Skeletal muscle satellite cell (primary cell): Measurements from ENCODE around the gene SNTB2.
A peak's percentile ranks its signal among the peaks of the same experiment; 100 is the strongest.

Experiments
- H3K27me3 ChIP-seq: 2 replicates; pipeline ENCODE4 v1.7.0; 2013; ENCODE audit warnings: low read length; ENCODE audit not compliant: control insufficient read depth, insufficient read depth
- H3K36me3 ChIP-seq: 2 replicates; pipeline ENCODE4 v1.7.0; 2013; ENCODE audit warnings: mild to moderate bottlenecking, control low read depth, low read length; ENCODE audit not compliant: insufficient read depth
- H3K4me1 ChIP-seq: 2 replicates; pipeline ENCODE4 v1.7.0; 2013; ENCODE audit warnings: low read length; ENCODE audit not compliant: control insufficient read depth, insufficient read depth
- H3K4me2 ChIP-seq: 2 replicates; pipeline ENCODE4 v1.7.0; 2013; ENCODE audit warnings: mild to moderate bottlenecking, low read length
- H3K4me3 ChIP-seq: 2 replicates; pipeline ENCODE4 v1.7.0; 2013; ENCODE audit warnings: low read length
- H3K9ac ChIP-seq: 2 replicates; pipeline ENCODE4 v1.7.0; 2013; ENCODE audit warnings: mild to moderate bottlenecking, low read depth, low read length, moderate library complexity
- H3K9me3 ChIP-seq: replicated peaks from 2 replicates; pipeline ENCODE4 v1.7.0; 2013; ENCODE audit warnings: mild to moderate bottlenecking, control low read depth, low read length

Gene SNTB2

GRCh38 chr16:69323415-69323814 is 136.5 kb downstream of the SNTB2 start:
- Histone ChIP-seq H3K9ac (no peak overlapping the region), H3K4me2 (no peak overlapping the region), H3K4me3 (no peak overlapping the region), H3K36me3 (peaks cover 86% of the 10 kb centered on the region), H3K9me3 (no peaks in the 10 kb centered on the region), H3K27me3 (no peaks in the 10 kb centered on the region), H3K4me1 (peaks cover 14% of the 10 kb centered on the region)

GRCh38 chr16:69324013-69324531 is 137.1 kb downstream of the SNTB2 start:
- H3K4me3 ChIP-seq, result no peak overlapping the region
- no peaks in the 10 kb centered on the region for H3K9me3 ChIP-seq
- H3K27me3 ChIP-seq, result no peaks in the 10 kb centered on the region
- H3K9ac ChIP-seq, result no peak overlapping the region
- H3K4me1 ChIP-seq, result peaks cover 21% of the 10 kb centered on the region
- H3K4me2 ChIP-seq, result no peak overlapping the region
- peaks cover 79% of the 10 kb centered on the region for H3K36me3 ChIP-seq

- Histone ChIP-seq H3K4me1 (peaks cover 27% of the 10 kb centered on the region), H3K36me3 (peaks cover 73% of the 10 kb centered on the region), H3K9me3 (no peaks in the 10 kb centered on the region), H3K4me2 (no peak overlapping the region), H3K9ac (no peak overlapping the region), H3K4me3 (no peak overlapping the region), H3K27me3 (no peaks in the 10 kb centered on the region)
These were observed 137.8 kb downstream of the SNTB2 start for GRCh38 chr16:69324585-69325253.

GRCh38 chr16:69325784-69326171 is 138.8 kb downstream of the SNTB2 start:
- no peaks in the 10 kb centered on the region for H3K9me3 ChIP-seq
- H3K4me1 ChIP-seq, result peaks cover 29% of the 10 kb centered on the region
- peaks cover 62% of the 10 kb centered on the region for H3K36me3 ChIP-seq

GRCh38 chr16:69326172-69326873 is 139.4 kb downstream of the SNTB2 start:
- Histone ChIP-seq H3K9ac (no peak overlapping the region), H3K4me3 (no peak overlapping the region), H3K4me1 (peaks cover 32% of the 10 kb centered on the region), H3K27me3 (no peaks in the 10 kb centered on the region), H3K4me2 (peak overlapping the region; percentile 53), H3K9me3 (no peaks in the 10 kb centered on the region), H3K36me3 (peaks cover 57% of the 10 kb centered on the region)

More at GRCh38 chr16:69325784-69326171, 138.8 kb downstream of the SNTB2 start:
- H3K9ac ChIP-seq, result no peak overlapping the region
- H3K27me3 ChIP-seq, result no peaks in the 10 kb centered on the region
- H3K4me2 ChIP-seq, result no peak overlapping the region
- no peak overlapping the region for H3K4me3 ChIP-seq

- Histone ChIP-seq H3K9me3 (no peaks in the 10 kb centered on the region), H3K36me3 (peaks cover 48% of the 10 kb centered on the region), H3K4me3 (no peak overlapping the region), H3K27me3 (no peaks in the 10 kb centered on the region), H3K9ac (peak overlapping the region; percentile 42), H3K4me2 (peak overlapping the region; percentile 99), H3K4me1 (peaks cover 32% of the 10 kb centered on the region)
These were observed 140.8 kb downstream of the SNTB2 start for GRCh38 chr16:69327585-69328310.

- Histone ChIP-seq H3K4me1 (peaks cover 32% of the 10 kb centered on the region), H3K4me2 (peak overlapping the region; percentile 99), H3K27me3 (no peaks in the 10 kb centered on the region), H3K4me3 (peak overlapping the region; percentile 92), H3K9me3 (no peaks in the 10 kb centered on the region), H3K36me3 (peaks cover 45% of the 10 kb centered on the region), H3K9ac (peak overlapping the region; percentile 92)
These were observed 141.9 kb downstream of the SNTB2 start for GRCh38 chr16:69328854-69329316.

GRCh38 chr16:69329369-69330285 is 142.7 kb downstream of the SNTB2 start:
- no peaks in the 10 kb centered on the region for H3K9me3 ChIP-seq
- peak overlapping the region; percentile 92 for H3K4me3 ChIP-seq
- H3K9ac ChIP-seq, result peak overlapping the region; percentile 92
- peaks cover 32% of the 10 kb centered on the region for H3K4me1 ChIP-seq
- H3K27me3 ChIP-seq, result no peaks in the 10 kb centered on the region
- H3K4me2 ChIP-seq, result peak overlapping the region; percentile 99
- peaks cover 46% of the 10 kb centered on the region for H3K36me3 ChIP-seq

GRCh38 chr16:69330286-69331109 is 143.5 kb downstream of the SNTB2 start, which contains the start of gene PDF:
Gene PDF (minus strand): TSS chr16:69330588. CDS start chr16:69330570, 18 bp downstream.
- Histone ChIP-seq H3K4me1 (peaks cover 32% of the 10 kb centered on the region), H3K36me3 (peaks cover 47% of the 10 kb centered on the region), H3K27me3 (no peaks in the 10 kb centered on the region), H3K9me3 (no peaks in the 10 kb centered on the region), H3K9ac (peak within 1 kb of the TSS; percentile 92), H3K4me3 (peak within 1 kb of the TSS; percentile 92), H3K4me2 (peak within 1 kb of the TSS; percentile 99)

- no peaks in the 10 kb centered on the region for H3K27me3 ChIP-seq
- H3K9me3 ChIP-seq, result no peaks in the 10 kb centered on the region
- H3K4me2 ChIP-seq, result no peak overlapping the region
- H3K9ac ChIP-seq, result no peak overlapping the region
- H3K36me3 ChIP-seq, result peaks cover 34% of the 10 kb centered on the region
- H3K4me3 ChIP-seq, result no peak overlapping the region
- peaks cover 12% of the 10 kb centered on the region for H3K4me1 ChIP-seq
These were observed 147.7 kb downstream of the SNTB2 start for GRCh38 chr16:69334696-69335095.
